ENCODE measurements around the gene GBX2.

The GBX2 gene

DNA sequence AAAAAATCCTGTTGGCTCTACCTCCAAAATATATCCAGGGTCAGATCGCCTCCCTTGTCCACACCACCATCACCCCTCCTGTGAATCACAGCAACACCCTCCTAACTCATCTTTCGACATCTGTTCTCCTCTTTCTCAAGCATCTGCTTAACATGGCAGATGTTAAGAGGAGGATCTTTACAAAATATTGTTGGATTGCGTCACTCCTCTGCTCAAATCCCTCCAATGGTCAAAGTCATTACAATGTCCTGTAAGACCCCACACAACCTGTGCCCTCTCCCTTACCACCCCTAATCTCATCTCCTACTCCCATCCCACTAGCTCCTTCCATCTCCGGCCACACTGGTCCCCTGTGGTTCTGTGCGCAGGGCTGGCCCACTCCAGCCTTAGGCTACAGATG, 36.8 kb upstream of the GBX2 start:
- H3K9me3 Mint-ChIP-seq: no peaks in the 10 kb centered on the region
- no peak overlapping the region for H3K4me3 Mint-ChIP-seq
- no peaks in the 10 kb centered on the region for H3K36me3 Mint-ChIP-seq (ENCODE audit: low read depth)
- H3K4me1 Mint-ChIP-seq (ENCODE audit: low read depth): no peaks in the 10 kb centered on the region
- intact Hi-C loops (cut with micrococcal nuclease): no loop called here
- H3K27ac Mint-ChIP-seq: no peak overlapping the region
- peaks cover 10% of the 10 kb centered on the region for H3K27me3 Mint-ChIP-seq

DNA sequence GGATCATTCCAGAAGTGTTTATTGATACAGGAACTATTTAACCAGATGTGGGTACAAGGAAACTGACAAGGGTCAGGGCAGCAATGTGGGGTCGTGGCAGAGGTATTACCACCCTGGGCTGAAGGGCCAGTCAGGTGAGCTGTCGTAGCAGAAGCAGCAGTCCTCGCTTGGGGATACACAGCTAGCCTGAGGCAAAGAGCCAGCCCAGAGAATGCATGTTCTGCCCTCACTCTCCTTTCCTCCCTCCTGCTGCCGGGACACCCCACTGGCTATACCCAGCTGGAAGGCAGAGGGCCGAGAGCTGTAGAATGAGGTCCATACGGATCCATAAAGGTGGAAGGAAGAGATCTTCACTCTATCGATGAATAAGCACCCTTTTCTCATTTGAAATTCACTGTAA, 32.2 kb upstream of the GBX2 start:
- H3K4me1 Mint-ChIP-seq (ENCODE audit: low read depth): no peaks in the 10 kb centered on the region
- no peaks in the 10 kb centered on the region for H3K36me3 Mint-ChIP-seq (ENCODE audit: low read depth)
- no peak overlapping the region for H3K4me3 Mint-ChIP-seq
- no peaks in the 10 kb centered on the region for H3K9me3 Mint-ChIP-seq
- H3K27me3 Mint-ChIP-seq: peaks cover 11% of the 10 kb centered on the region
- intact Hi-C loops (cut with micrococcal nuclease): no loop called here
- H3K27ac Mint-ChIP-seq: no peak overlapping the region

DNA sequence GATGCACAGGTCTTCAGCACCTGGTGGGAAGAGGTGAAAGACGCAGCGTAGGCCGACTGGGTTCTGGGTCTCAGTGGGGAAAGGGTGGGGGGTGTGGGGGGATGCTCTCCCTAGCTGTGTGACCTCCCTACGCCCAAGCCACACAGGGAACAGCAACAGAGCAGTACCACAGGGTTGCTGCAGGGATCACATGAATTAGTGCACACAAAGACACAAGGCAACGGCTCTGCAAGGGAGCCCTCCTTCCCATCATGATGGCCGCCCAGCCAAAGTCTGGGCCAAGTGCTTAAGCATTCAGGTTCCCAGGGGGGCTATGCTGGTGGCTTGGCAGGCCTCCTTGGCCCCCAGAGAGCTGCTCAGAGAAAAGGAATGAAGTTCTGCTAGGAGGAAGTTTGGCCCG, 28.2 kb upstream of the GBX2 start:
- Mint-ChIP-seq H3K27ac (no peak overlapping the region), H3K27me3 (peaks cover 16% of the 10 kb centered on the region), H3K36me3 (ENCODE audit: low read depth) (no peaks in the 10 kb centered on the region), H3K4me3 (no peak overlapping the region), H3K4me1 (ENCODE audit: low read depth) (no peaks in the 10 kb centered on the region), H3K9me3 (no peaks in the 10 kb centered on the region)
- intact Hi-C loops (cut with micrococcal nuclease): no loop called here

DNA sequence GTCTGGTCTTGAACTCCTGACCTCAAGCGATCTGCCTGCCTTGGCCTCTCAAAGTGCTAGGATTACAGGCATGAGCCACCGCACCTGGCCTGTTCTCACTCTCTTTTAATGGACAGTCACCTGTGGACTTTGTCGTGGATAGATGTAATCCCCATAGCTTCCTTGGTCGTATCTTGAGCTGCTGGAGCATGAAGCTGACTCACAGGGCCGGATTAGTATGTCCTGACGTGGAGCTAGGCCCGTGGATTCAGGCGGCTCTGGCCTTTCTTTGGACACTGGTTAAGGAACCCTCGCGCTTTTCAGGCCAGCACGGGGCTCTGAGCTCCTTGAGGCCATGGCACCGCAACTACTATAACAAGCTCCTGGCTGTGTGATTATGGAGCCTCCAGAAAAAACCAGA, 27.5 kb upstream of the GBX2 start:
- intact Hi-C loops (cut with micrococcal nuclease): no loop called here
- H3K27me3 Mint-ChIP-seq: peaks cover 18% of the 10 kb centered on the region
- no peak overlapping the region for H3K27ac Mint-ChIP-seq
- no peaks in the 10 kb centered on the region for H3K9me3 Mint-ChIP-seq
- H3K36me3 Mint-ChIP-seq (ENCODE audit: low read depth): no peaks in the 10 kb centered on the region
- H3K4me3 Mint-ChIP-seq: no peak overlapping the region
- H3K4me1 Mint-ChIP-seq (ENCODE audit: low read depth): no peaks in the 10 kb centered on the region

DNA sequence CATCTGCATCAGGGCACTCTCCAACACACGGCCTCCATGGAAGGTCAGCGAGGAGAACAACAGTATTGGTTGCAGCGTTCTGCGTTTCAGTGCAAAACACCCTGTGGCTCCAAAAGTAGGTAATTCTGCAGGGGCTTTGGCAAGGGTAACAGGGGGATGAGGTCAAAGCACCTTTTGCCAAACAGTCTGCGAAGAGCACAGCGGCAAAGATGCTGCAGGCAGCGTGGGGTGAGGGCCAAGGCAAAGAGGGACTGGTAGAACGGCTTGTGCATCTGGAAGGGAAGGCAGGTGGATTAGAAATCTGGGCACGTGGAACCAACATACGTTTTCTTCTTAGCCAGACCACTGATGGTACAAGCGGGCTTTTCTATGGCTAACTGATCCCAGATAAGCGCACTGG, 26.6 kb upstream of the GBX2 start:
- Mint-ChIP-seq H3K27me3 (peaks cover 15% of the 10 kb centered on the region), H3K4me1 (ENCODE audit: low read depth) (no peaks in the 10 kb centered on the region), H3K36me3 (ENCODE audit: low read depth) (no peaks in the 10 kb centered on the region), H3K9me3 (no peaks in the 10 kb centered on the region), H3K4me3 (no peak overlapping the region), H3K27ac (no peak overlapping the region)
- intact Hi-C loops (cut with micrococcal nuclease): no loop called here

DNA sequence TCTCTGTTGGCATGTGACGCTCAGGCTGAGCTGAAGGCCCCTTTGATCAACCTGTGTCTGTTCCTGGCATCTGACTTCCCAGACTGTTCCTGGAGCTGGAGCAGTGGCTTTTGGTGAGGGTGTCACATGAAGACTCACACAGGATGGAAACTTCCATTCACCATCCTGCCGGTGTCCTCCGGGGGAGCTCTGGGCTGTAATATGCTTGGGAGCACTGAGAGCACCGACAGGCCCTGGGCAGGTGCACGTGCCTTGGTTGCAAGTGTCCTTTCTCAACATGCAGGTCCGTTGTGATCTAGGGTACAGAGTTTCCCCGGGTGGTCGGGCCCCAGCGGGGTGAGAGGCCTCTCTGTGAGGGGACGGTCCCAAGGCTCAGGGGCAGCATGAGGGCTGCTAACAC, 24.8 kb upstream of the GBX2 start:
- Mint-ChIP-seq H3K27ac (no peak overlapping the region), H3K4me1 (ENCODE audit: low read depth) (no peaks in the 10 kb centered on the region), H3K9me3 (no peaks in the 10 kb centered on the region), H3K27me3 (peaks cover 15% of the 10 kb centered on the region), H3K4me3 (no peak overlapping the region), H3K36me3 (ENCODE audit: low read depth) (no peaks in the 10 kb centered on the region)
- intact Hi-C loops (cut with micrococcal nuclease): no loop called here

DNA sequence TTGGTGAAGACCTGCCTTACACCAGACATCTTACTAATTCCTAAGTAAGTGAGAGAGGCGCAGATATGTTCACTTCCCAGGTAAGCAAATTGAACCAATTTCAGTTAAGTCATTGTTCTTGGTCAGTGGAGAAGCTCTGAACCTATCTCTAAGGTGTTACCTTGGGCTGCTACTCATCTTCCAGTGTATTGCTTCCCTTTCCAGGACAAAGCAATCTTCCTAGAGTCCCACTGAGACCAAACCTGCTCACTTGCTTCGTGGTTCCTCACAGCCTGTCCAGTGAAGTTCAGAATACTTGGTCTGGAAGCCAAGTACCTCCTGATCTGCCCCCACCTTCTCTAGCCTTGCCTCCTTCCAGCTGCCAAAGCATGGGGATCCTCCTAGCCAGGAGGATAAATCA, 22.5 kb upstream of the GBX2 start:
- no peak overlapping the region for H3K27ac Mint-ChIP-seq
- no peaks in the 10 kb centered on the region for H3K9me3 Mint-ChIP-seq
- no peaks in the 10 kb centered on the region for H3K4me1 Mint-ChIP-seq (ENCODE audit: low read depth)
- H3K4me3 Mint-ChIP-seq: no peak overlapping the region
- intact Hi-C loops (cut with micrococcal nuclease): no loop called here
- peaks cover 10% of the 10 kb centered on the region for H3K27me3 Mint-ChIP-seq
- no peaks in the 10 kb centered on the region for H3K36me3 Mint-ChIP-seq (ENCODE audit: low read depth)

DNA sequence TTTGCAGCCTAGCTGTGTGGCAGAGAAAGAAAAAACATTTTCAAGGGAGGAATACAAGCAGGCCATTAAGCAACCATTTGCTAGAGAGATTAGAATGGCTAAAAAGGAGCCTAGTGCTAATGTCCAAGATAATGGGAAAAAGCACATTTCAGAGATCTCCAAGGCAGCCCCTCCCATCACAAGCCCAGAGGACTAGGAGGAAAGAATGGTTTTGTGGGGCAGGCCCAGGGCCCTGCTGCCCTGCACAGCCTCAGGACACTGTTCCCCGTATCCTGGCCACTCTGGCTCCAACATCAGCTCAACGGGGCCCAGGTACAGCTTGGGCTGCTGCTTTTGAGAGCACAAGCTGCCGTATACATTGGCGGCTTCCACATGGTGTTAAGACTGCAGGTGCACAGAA, 16.5 kb upstream of the GBX2 start:
- no peaks in the 10 kb centered on the region for H3K9me3 Mint-ChIP-seq
- H3K27ac Mint-ChIP-seq: no peak overlapping the region
- peaks cover 32% of the 10 kb centered on the region for H3K27me3 Mint-ChIP-seq
- no peaks in the 10 kb centered on the region for H3K4me1 Mint-ChIP-seq (ENCODE audit: low read depth)
- intact Hi-C loops (cut with micrococcal nuclease): no loop called here
- no peaks in the 10 kb centered on the region for H3K36me3 Mint-ChIP-seq (ENCODE audit: low read depth)
- no peak overlapping the region for H3K4me3 Mint-ChIP-seq

DNA sequence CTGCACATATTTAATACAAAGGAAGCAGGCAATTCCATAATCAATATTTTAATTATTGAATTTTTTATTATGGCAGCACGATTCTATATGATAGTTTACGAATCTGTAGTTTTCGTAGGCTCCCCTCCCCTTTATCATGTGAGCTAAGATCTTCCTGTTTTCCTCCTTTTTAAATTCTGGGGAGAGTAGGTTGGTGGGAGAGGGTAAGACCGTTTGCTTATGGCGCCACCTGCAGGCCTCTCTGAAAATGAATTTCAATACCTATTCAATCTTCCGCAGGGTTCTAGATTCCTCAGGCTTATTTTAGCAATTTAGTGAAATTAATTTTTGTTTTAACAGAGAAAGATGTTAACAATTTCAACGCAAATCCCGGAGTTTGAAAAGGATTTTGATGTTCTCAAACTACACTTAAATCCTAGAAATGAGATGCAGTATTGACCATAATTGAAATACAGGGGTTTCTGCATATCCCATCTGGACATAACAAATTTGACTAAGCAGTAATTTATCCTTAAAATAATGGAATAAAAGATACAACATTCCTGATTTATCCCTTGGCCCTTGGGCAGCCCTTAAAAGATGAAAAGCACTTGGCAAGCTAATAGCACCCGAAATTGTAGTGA, 12.8 kb upstream of the GBX2 start:
- Mint-ChIP-seq H3K27me3 (peaks cover 68% of the 10 kb centered on the region), H3K4me1 (ENCODE audit: low read depth) (peaks cover 8% of the 10 kb centered on the region), H3K4me3 (no peak overlapping the region), H3K36me3 (ENCODE audit: low read depth) (no peaks in the 10 kb centered on the region), H3K27ac (no peak overlapping the region), H3K9me3 (no peaks in the 10 kb centered on the region)
- intact Hi-C loops (cut with micrococcal nuclease): loop anchor here (1.0 kb wide), 2 partner anchors 402 to 415 kb away; no protein-coding TSS in a partner anchor

DNA sequence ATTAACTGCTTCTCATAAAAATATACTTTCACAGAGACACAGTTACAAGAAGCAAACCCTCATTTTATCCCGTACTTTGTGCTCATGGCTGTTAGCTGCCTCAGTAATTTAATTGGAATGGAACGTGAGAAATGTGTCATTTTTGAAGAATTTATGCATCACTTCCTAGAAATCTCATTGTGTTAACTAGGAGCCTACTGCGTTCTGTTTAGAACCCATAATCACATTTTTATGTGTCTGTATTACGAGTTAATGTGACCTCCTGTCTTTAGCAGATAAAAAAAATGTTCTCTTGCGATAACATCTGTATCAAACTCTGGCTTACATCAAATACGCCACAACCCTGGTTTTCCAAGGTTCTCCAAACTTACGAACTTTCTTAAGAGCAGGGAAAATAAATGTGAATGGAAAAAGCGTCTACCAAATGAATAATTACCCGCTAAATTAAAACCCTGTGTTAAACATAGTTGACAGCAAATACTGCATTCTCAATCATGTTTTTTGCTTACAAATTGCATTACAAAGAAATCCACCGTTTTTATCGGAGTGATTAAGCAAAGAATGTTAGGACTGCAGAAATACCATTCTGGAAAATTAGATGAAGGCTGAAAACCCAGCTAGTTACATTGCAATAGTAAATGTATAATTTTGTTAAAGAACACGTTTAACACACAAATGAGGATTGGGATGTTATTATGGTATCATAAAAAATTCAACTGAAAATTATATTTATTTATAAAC, 12.1 kb upstream of the GBX2 start:
- Mint-ChIP-seq H3K27me3 (peaks cover 72% of the 10 kb centered on the region), H3K4me1 (ENCODE audit: low read depth) (peaks cover 14% of the 10 kb centered on the region), H3K9me3 (no peaks in the 10 kb centered on the region), H3K36me3 (ENCODE audit: low read depth) (no peaks in the 10 kb centered on the region), H3K27ac (no peak overlapping the region), H3K4me3 (no peak overlapping the region)
- intact Hi-C loops (cut with micrococcal nuclease): loop anchor here (1.0 kb wide), 1 partner anchor 414 kb away; no protein-coding TSS in a partner anchor

DNA sequence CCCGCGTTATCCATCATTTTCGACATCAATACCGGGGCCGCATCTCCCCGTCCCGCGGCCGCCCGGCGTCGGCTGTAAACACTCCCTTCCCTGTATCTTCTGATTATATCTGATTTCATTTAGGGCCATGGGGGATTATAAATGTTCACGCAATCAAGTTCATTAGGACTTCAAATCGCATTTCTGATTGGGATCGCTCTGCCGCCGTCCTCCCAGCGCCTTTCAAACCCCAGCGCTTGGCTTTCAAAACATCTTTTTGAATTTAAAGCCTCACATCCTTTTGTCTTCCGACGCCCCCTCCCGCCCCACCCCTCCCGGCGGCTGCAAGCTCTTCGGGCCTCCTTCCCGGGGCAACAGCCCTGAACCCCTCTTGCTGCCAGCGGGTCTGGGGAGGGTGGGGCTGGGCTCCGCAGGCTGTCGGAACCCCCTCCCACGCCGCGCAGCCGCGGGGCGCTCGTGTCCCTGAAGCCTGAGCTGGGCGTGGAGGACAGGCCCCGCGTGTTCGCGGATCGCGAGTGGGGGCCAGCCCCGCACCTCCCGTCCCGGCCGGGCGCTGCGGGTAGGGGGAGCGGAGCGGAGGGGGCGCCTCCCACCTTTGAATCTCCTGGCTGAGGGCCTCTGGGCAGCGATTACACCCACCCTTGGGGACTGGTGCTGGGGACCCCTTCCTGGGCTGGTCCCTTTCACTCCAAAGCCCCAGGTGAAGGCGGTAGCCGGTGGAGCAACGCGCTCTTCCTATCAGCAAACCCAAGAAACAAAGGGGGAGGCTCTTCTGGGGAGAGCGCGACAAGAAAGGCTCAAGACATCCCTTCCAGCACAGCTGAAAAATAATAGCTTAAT, 11.3 kb upstream of the GBX2 start:
- H3K9me3 Mint-ChIP-seq: no peaks in the 10 kb centered on the region
- no peaks in the 10 kb centered on the region for H3K36me3 Mint-ChIP-seq (ENCODE audit: low read depth)
- intact Hi-C loops (cut with micrococcal nuclease): loop anchor here (1.0 kb wide), 1 partner anchor 413 kb away; no protein-coding TSS in a partner anchor
- peaks cover 19% of the 10 kb centered on the region for H3K4me1 Mint-ChIP-seq (ENCODE audit: low read depth)
- no peak overlapping the region for H3K27ac Mint-ChIP-seq
- no peak overlapping the region for H3K4me3 Mint-ChIP-seq
- H3K27me3 Mint-ChIP-seq: peaks cover 80% of the 10 kb centered on the region

DNA sequence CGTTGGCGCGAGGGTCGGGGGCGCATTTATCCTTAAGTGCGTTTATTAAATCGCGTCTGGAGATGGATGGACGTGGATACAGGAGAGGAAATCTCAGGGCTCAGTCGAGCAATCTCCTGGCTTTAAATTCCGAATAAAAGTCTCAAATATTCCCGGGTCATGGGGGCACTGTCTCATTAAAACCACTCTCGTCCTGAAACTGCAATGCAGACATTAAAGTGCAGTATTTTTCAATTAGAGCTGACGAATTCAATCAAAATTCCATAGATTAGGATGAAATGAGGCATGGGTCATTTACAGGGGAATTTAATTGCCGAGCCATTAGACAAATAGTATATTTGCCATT, 10.7 kb upstream of the GBX2 start:
- intact Hi-C loops (cut with micrococcal nuclease): no loop called here

DNA sequence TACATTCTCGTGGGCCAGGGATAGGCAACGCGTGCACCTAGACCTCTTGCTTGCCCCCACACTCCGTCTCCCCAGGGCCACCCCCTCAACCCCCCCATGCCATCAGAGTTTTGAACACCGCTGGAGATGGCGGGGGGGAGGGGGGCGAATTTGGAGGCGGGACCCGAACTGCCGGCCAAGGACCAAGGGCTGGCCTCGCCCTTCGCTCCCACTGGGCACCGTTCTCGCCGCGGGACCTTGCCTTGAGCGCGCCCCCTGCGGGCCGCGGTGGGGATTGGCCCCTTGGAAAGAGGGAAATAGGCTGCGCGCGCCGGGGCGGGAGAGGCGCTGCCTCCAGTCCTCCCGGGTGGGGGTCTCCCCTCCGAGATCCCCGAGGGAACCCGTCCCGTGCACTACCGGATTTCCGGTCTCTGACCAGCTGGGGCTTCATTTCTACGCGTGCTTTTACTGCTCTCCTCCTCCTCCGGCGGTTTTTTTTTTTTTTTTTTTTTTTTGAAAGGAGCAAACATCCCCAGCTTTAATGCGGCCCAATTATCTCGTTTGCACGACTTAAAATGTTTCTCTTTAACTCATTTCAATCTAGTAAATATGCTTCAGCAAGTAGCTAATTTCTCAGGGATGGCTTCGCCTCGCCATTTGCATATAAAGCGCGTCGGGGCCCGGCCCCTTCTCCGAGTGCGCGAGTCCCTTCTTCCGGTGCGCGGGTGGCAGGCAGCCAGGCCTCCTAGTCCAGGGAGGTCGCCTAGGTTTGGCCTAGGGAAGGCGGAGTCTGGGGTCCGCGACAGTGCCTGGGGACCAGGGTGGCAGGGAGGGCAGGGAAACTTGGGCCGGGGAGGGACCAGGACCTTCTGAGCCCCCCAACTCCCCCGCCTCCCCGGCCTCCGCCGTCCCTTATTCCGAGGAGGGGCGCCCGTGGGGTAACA, 10.0 kb upstream of the GBX2 start:
- Mint-ChIP-seq H3K36me3 (ENCODE audit: low read depth) (no peaks in the 10 kb centered on the region), H3K4me1 (ENCODE audit: low read depth) (peaks cover 19% of the 10 kb centered on the region), H3K9me3 (no peaks in the 10 kb centered on the region), H3K27me3 (peaks cover 89% of the 10 kb centered on the region), H3K27ac (no peak overlapping the region), H3K4me3 (peak overlapping the region; percentile 42)
- intact Hi-C loops (cut with micrococcal nuclease): no loop called here

More for the DNA sequence above, 10.7 kb upstream of the GBX2 start:
- peaks cover 86% of the 10 kb centered on the region for H3K27me3 Mint-ChIP-seq
- H3K4me1 Mint-ChIP-seq (ENCODE audit: low read depth): peaks cover 19% of the 10 kb centered on the region
- no peak overlapping the region for H3K27ac Mint-ChIP-seq
- H3K4me3 Mint-ChIP-seq: no peak overlapping the region
- no peaks in the 10 kb centered on the region for H3K9me3 Mint-ChIP-seq
- H3K36me3 Mint-ChIP-seq (ENCODE audit: low read depth): no peaks in the 10 kb centered on the region

Data from dendritic cell treated with granulocyte-macrophage colony-stimulating factor and Interleukin-4, amounts not matched to agents 40 ng/mL and 50 ng/mL, for 4 days (primary cell).